ENCODE data around the gene MCU. TPM values are rescaled to one million over a fixed set of nuclear protein-coding genes. Genes with fewer than 3 reads are reported as not detected.

MCU gene
- polyA plus RNA-seq, 1 donor from 2014 or later = 22.9 TPM

DNA sequence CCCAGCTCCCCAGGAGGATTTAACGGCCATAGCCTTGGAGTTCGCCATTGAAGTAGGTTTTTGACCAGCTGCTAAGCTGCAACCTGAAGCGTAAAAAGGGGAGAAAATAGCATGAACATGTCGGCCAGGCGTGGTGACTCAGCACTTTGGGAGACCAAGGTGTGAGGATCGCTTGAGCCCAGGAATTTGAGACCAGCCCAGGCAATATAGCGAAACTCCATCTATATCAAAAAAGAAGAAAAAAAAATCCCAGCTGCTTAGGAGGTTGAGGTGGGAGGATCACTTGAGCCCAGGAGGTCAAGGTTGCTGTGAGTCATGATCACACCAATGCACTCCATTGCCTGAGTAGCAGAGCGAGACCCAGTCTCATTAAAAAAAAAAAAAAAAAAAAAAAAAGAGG, 32.2 kb upstream of the MCU start:
- Histone ChIP-seq H3K9me2 (ENCODE audit: insufficient read depth, low read length) (no peaks in the 10 kb centered on the region), H3K79me2 (replicated peaks; ENCODE audit: insufficient read depth, low read length) (no peaks in the 10 kb centered on the region), H3K36me3 (ENCODE audit: insufficient read depth, low read length) (no peaks in the 10 kb centered on the region), H3K4me3 (ENCODE audit: low read length) (no peak overlapping the region), H3F3A (ENCODE audit: insufficient read depth, low read length, poor library complexity, severe bottlenecking) (no peaks in the 10 kb centered on the region), H2AFZ (ENCODE audit: low read depth, low read length) (no peak overlapping the region), H3K27ac (ENCODE audit: low read length) (no peak overlapping the region), H3K27me3 (ENCODE audit: insufficient read depth, low read depth, low read length) (no peaks in the 10 kb centered on the region), H4K20me1 (ENCODE audit: insufficient read depth) (no peaks in the 10 kb centered on the region), H3K4me2 (ENCODE audit: low read length) (no peak overlapping the region), H3K9me3 (ENCODE audit: low read length) (no peaks in the 10 kb centered on the region), H3K9ac (ENCODE audit: low read length) (no peak overlapping the region)
- TF ChIP-seq EZH2 (IDR thresholded peaks at IDR 0.05; ENCODE audit: borderline replicate concordance, insufficient read depth, low read length, poor library complexity, severe bottlenecking) = no peak
- TF ChIP-seq EP300 (conservative IDR thresholded peaks at IDR 0.05; ENCODE audit: poor library complexity, severe bottlenecking) = no peak
- TF ChIP-seq MXI1 (conservative IDR thresholded peaks at IDR 0.05; ENCODE audit: poor library complexity, severe bottlenecking) = no peak
- no peak for TF ChIP-seq REST (IDR thresholded peaks at IDR 0.05; ENCODE audit: borderline replicate concordance)
- TF ChIP-seq RAD21 (conservative IDR thresholded peaks at IDR 0.05) = no peak
- TF ChIP-seq TAF1 (IDR thresholded peaks at IDR 0.05; ENCODE audit: low read depth) = no peak
- TF ChIP-seq POLR2AphosphoS5 (IDR thresholded peaks at IDR 0.05) = no peak
- TF ChIP-seq SMC3 (conservative IDR thresholded peaks at IDR 0.05; ENCODE audit: poor library complexity) = no peak
- no peak for TF ChIP-seq CTCF (IDR thresholded peaks at IDR 0.05; ENCODE audit: poor library complexity, severe bottlenecking)

DNA sequence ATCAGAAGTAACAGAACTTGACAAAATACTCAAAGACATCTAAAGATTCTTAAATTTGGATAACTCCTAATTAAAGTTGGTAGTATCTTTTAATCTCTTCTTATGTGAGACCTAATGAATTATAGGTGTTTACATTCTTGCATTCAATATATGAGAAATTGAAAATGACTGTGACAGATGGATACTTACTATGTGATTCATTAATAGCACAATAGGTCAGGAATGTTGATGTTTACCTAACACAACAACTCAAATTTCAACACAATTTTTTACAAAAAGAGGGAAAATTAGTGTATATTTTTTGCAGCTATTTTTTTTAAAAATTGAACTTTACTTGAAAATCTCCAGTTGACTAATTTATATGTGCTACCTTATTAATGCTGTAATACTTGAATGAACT, 31.7 kb upstream of the MCU start:
- TF ChIP-seq RAD21 (conservative IDR thresholded peaks at IDR 0.05) = no peak
- TF ChIP-seq SMC3 (conservative IDR thresholded peaks at IDR 0.05; ENCODE audit: poor library complexity) = no peak
- no peak for TF ChIP-seq MXI1 (conservative IDR thresholded peaks at IDR 0.05; ENCODE audit: poor library complexity, severe bottlenecking)
- TF ChIP-seq POLR2AphosphoS5 (IDR thresholded peaks at IDR 0.05) = no peak
- TF ChIP-seq CTCF (IDR thresholded peaks at IDR 0.05; ENCODE audit: poor library complexity, severe bottlenecking) = no peak
- no peak for TF ChIP-seq EP300 (conservative IDR thresholded peaks at IDR 0.05; ENCODE audit: poor library complexity, severe bottlenecking)
- TF ChIP-seq REST (IDR thresholded peaks at IDR 0.05; ENCODE audit: borderline replicate concordance) = no peak
- no peak for TF ChIP-seq EZH2 (IDR thresholded peaks at IDR 0.05; ENCODE audit: borderline replicate concordance, insufficient read depth, low read length, poor library complexity, severe bottlenecking)
- TF ChIP-seq TAF1 (IDR thresholded peaks at IDR 0.05; ENCODE audit: low read depth) = no peak
- H3K9ac ChIP-seq (ENCODE audit: low read length) = no peak overlapping the region
- no peaks in the 10 kb centered on the region for H3K9me2 ChIP-seq (ENCODE audit: insufficient read depth, low read length)
- H3K9me3 ChIP-seq (ENCODE audit: low read length) = no peaks in the 10 kb centered on the region
- H3K4me3 ChIP-seq (ENCODE audit: low read length) = no peak overlapping the region
- no peak overlapping the region for H2AFZ ChIP-seq (ENCODE audit: low read depth, low read length)
- no peaks in the 10 kb centered on the region for H4K20me1 ChIP-seq (ENCODE audit: insufficient read depth)
- no peak overlapping the region for H3K27ac ChIP-seq (ENCODE audit: low read length)
- H3F3A ChIP-seq (ENCODE audit: insufficient read depth, low read length, poor library complexity, severe bottlenecking) = no peaks in the 10 kb centered on the region
- no peaks in the 10 kb centered on the region for H3K27me3 ChIP-seq (ENCODE audit: insufficient read depth, low read depth, low read length)
- H3K4me2 ChIP-seq (ENCODE audit: low read length) = no peak overlapping the region
- H3K36me3 ChIP-seq (ENCODE audit: insufficient read depth, low read length) = no peaks in the 10 kb centered on the region
- no peaks in the 10 kb centered on the region for H3K79me2 ChIP-seq (replicated peaks; ENCODE audit: insufficient read depth, low read length)

Data from neural cell (in vitro differentiated cells).